HL-60 (cell line): Measurements from ENCODE around the gene SRPK2.

Experiments
- GABPA ChIP-seq: IDR thresholded peaks from 2 replicates; pipeline ENCODE4 v1.6.1; 2012; ENCODE audit warnings: low read depth
- POLR2AphosphoS5 ChIP-seq: IDR thresholded peaks from 2 replicates; pipeline ENCODE4 v1.6.1; 2012; ENCODE audit warnings: low read depth
- SPI1 ChIP-seq: IDR thresholded peaks from 2 replicates; pipeline ENCODE4 v1.6.1; 2012; ENCODE audit warnings: low read depth, mild to moderate bottlenecking, borderline replicate concordance
- TF ChIP-seq, protein P1 (sequence below): IDR thresholded peaks from one replicate; pipeline ENCODE4 v1.5.1; 2011; ENCODE audit warnings: low read length, control low read depth, inconsistent platforms; ENCODE audit not compliant: insufficient read depth
- TF ChIP-seq, protein P2 (sequence below): IDR thresholded peaks from 2 replicates; pipeline ENCODE4 v1.6.1; 2012; ENCODE audit warnings: low read depth; ENCODE audit not compliant: insufficient replicate concordance

DNA sequence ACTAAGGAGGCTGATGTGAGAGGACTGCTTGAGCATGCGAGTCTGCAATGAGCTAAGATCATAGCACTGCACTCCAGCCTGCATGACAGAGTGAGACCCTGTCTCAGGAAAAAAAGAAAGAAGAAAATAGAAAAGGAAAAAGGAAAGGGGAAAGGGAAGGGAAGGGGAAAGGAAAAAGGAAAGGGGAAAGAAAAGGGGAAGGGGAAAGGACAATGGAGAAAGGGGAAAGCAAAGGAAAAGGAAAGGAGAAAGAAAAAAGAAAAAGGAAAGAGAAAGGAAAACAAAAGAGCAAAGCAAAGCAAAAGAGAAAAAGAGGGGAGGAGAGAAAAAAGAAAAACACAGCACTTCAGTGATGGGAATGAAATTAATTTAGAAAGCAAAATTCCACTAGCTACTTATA, 179.3 kb downstream of the SRPK2 start:
- TF ChIP-seq, protein P1, sequence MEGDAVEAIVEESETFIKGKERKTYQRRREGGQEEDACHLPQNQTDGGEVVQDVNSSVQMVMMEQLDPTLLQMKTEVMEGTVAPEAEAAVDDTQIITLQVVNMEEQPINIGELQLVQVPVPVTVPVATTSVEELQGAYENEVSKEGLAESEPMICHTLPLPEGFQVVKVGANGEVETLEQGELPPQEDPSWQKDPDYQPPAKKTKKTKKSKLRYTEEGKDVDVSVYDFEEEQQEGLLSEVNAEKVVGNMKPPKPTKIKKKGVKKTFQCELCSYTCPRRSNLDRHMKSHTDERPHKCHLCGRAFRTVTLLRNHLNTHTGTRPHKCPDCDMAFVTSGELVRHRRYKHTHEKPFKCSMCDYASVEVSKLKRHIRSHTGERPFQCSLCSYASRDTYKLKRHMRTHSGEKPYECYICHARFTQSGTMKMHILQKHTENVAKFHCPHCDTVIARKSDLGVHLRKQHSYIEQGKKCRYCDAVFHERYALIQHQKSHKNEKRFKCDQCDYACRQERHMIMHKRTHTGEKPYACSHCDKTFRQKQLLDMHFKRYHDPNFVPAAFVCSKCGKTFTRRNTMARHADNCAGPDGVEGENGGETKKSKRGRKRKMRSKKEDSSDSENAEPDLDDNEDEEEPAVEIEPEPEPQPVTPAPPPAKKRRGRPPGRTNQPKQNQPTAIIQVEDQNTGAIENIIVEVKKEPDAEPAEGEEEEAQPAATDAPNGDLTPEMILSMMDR: no peak
- TF ChIP-seq, protein P2, sequence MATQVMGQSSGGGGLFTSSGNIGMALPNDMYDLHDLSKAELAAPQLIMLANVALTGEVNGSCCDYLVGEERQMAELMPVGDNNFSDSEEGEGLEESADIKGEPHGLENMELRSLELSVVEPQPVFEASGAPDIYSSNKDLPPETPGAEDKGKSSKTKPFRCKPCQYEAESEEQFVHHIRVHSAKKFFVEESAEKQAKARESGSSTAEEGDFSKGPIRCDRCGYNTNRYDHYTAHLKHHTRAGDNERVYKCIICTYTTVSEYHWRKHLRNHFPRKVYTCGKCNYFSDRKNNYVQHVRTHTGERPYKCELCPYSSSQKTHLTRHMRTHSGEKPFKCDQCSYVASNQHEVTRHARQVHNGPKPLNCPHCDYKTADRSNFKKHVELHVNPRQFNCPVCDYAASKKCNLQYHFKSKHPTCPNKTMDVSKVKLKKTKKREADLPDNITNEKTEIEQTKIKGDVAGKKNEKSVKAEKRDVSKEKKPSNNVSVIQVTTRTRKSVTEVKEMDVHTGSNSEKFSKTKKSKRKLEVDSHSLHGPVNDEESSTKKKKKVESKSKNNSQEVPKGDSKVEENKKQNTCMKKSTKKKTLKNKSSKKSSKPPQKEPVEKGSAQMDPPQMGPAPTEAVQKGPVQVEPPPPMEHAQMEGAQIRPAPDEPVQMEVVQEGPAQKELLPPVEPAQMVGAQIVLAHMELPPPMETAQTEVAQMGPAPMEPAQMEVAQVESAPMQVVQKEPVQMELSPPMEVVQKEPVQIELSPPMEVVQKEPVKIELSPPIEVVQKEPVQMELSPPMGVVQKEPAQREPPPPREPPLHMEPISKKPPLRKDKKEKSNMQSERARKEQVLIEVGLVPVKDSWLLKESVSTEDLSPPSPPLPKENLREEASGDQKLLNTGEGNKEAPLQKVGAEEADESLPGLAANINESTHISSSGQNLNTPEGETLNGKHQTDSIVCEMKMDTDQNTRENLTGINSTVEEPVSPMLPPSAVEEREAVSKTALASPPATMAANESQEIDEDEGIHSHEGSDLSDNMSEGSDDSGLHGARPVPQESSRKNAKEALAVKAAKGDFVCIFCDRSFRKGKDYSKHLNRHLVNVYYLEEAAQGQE: no peak
- TF ChIP-seq POLR2AphosphoS5: no peak
- no peak for TF ChIP-seq SPI1
- no peak for TF ChIP-seq GABPA
